OCI-LY1 (cell line): ENCODE results near the gene WNT9B.
A peak's percentile ranks its signal among the peaks of the same experiment; 100 is the strongest.

Experiments
- CTCF ChIP-seq: fragments of 200-600 bp; sonication (generic), shearing (Covaris generic); IDR thresholded peaks from 2 replicates; pipeline ENCODE4 v1.5.1; 2017; ENCODE audit warnings: mild to moderate bottlenecking, antibody characterized with exemption, low read length, moderate library complexity, mixed read lengths
- EZH2 ChIP-seq: fragments of 200-600 bp; sonication (generic), shearing (Covaris generic); IDR thresholded peaks from 2 replicates; pipeline ENCODE4 v1.8.0; 2017; ENCODE audit warnings: borderline replicate concordance, mixed run types, mild to moderate bottlenecking, antibody characterized with exemption, low read length, moderate library complexity, mixed read lengths

- TF ChIP-seq CTCF (peak; percentile 64), EZH2 (no peak)
Observed at GRCh38 chr17:46876353-46876887, 25.0 kb downstream of the WNT9B start.
